HG03103 (cell line): ENCODE results near the gene AIF1L.
"Not testable (repeated sequence)": the region's sequence is repeated elsewhere in the genome, so short reads cannot be mapped to it uniquely, and the experiment has no call there.

Source experiments
- ATAC-seq: cut with Tn5 transposase; IDR thresholded peaks from one replicate; pipeline ENCODE4 v1.9.1; 2021; ENCODE audit warnings: low read depth; ENCODE audit not compliant: unreplicated experiment

The AIF1L gene

GRCh38 chr9:131097948-131098278, 1.6 kb downstream of the AIF1L start:
- no peak for ATAC-seq

GRCh38 chr9:131098391-131099101, 2.2 kb downstream of the AIF1L start:
- ATAC-seq, result no peak

- ATAC-seq, result no peak
Measured at GRCh38 chr9:131099102-131099606, 2.8 kb downstream of the AIF1L start.

GRCh38 chr9:131099845-131100244, 3.5 kb downstream of the AIF1L start:
- not testable (repeated sequence) for ATAC-seq

- ATAC-seq, result no peak
Measured at GRCh38 chr9:131100445-131100844, 4.1 kb downstream of the AIF1L start.

GRCh38 chr9:131101207-131101964, 5.1 kb downstream of the AIF1L start:
- no peak for ATAC-seq

- no peak for ATAC-seq
Measured at GRCh38 chr9:131103024-131103423, 6.7 kb downstream of the AIF1L start.

GRCh38 chr9:131103535-131103934, 7.2 kb downstream of the AIF1L start:
- no peak for ATAC-seq

- ATAC-seq, result no peak
Measured at GRCh38 chr9:131104016-131104740, 7.8 kb downstream of the AIF1L start.

- ATAC-seq, result no peak
Measured at GRCh38 chr9:131105952-131106351, 9.6 kb downstream of the AIF1L start.

- ATAC-seq, result no peak
Measured at GRCh38 chr9:131107760-131108159, 11.4 kb downstream of the AIF1L start.

- ATAC-seq, result no peak
Measured at GRCh38 chr9:131111186-131111853, 15.0 kb downstream of the AIF1L start.

GRCh38 chr9:131111854-131112311, 15.6 kb downstream of the AIF1L start:
- ATAC-seq, result no peak

GRCh38 chr9:131112374-131113154, 16.2 kb downstream of the AIF1L start:
- ATAC-seq, result no peak

GRCh38 chr9:131113655-131114054, 17.3 kb downstream of the AIF1L start:
- no peak for ATAC-seq

GRCh38 chr9:131114084-131114535, 17.8 kb downstream of the AIF1L start:
- no peak for ATAC-seq

- not testable (repeated sequence) for ATAC-seq
Measured at GRCh38 chr9:131115360-131115742, 19.0 kb downstream of the AIF1L start.

GRCh38 chr9:131116281-131117120, 20.2 kb downstream of the AIF1L start:
- no peak for ATAC-seq
